ENCODE measurements around the gene MYO1G. TPM values are rescaled to one million over a fixed set of nuclear protein-coding genes. Genes with fewer than 3 reads are reported as not detected.

The MYO1G gene
- total RNA-seq, 6 experiments from 2014 or later, result 0.92 to 4.5 (median 2.0) TPM

DNA sequence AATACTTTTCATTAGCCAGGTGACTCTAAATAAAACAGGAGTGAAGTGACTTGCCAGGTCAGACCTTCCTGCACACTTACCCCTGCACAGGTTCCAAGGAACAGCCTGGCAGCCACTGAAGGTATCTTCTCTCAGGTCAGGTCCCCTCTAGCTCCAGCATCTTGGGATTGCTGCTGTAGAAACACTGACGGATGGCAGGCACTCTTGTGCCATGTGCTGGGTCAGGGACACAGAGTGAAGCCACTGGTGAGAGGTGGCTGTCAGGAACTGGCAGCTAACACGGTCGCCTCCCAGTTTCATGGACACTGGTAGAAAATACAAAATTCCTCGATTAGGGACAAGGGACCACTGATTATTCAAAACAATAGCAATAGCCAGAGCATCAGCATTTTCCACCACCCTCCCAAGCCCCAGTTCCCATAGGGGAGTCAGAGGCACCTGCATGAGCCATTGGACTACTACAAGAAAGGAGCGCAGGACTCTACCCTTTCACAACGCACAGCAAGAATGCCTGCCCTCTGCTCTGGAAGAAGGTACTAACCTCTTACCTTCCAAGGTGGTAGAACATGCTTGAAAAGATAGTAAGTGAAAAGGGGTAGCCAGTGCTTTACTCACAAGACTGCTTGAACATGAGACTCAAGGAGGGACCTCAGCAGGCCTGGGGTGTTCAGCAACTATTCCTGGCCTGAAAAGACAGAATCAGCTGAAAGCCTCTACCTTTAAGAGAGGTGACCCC is 5.1 kb upstream of the MYO1G start:
- WGBS (ENCODE audit: insufficient coverage, low coverage, low lambda C conversion rate, missing lambda C conversion rate), result 88% methylated on average over 5 of the region's 6 CpGs
- Histone ChIP-seq H3K27ac (no peak overlapping the region), H3K4me1 (peaks cover 0 to 7% (median 0%) of the 10 kb centered on the region in 4 donors), H3K9me3 (no peaks in the 10 kb centered on the region), H3K4me3 (no peak overlapping the region), H3K36me3 (peaks cover 0 to 17% (median 1%) of the 10 kb centered on the region in 4 donors), H3K27me3 (no peaks in the 10 kb centered on the region)
- ATAC-seq (no peak), DNase-seq (peak in 1 of 3 donors; percentile 7)
- TF ChIP-seq, protein P1, sequence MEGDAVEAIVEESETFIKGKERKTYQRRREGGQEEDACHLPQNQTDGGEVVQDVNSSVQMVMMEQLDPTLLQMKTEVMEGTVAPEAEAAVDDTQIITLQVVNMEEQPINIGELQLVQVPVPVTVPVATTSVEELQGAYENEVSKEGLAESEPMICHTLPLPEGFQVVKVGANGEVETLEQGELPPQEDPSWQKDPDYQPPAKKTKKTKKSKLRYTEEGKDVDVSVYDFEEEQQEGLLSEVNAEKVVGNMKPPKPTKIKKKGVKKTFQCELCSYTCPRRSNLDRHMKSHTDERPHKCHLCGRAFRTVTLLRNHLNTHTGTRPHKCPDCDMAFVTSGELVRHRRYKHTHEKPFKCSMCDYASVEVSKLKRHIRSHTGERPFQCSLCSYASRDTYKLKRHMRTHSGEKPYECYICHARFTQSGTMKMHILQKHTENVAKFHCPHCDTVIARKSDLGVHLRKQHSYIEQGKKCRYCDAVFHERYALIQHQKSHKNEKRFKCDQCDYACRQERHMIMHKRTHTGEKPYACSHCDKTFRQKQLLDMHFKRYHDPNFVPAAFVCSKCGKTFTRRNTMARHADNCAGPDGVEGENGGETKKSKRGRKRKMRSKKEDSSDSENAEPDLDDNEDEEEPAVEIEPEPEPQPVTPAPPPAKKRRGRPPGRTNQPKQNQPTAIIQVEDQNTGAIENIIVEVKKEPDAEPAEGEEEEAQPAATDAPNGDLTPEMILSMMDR (IDR thresholded peaks at IDR 0.05), result no peak
- TF ChIP-seq POLR2A (IDR thresholded peaks at IDR 0.05), result no peak
- intact Hi-C loops (cut with DNase I), result no loop called here

DNA sequence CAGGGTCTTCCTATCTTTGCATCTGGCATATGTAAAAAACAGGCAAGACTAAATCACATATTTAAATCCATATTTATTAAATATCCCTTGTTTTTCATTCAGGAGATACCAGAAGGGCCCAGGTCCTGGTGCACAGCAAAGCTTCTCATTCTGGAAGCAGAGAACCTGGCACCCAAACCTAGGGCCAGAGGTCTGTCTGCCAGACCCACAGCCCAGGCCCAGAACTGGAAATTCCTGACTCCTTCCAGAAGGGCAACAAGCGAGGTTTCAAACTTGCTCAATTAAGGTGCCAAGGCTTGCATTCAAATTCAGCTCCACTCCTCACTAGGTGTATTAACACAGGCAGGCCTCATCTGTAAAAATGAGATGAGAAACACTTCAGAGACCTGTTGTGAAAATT is 4.2 kb upstream of the MYO1G start:
- Histone ChIP-seq H3K27me3 (no peaks in the 10 kb centered on the region), H3K36me3 (peaks cover 0 to 17% (median 1%) of the 10 kb centered on the region in 4 donors), H3K27ac (no peak overlapping the region), H3K9me3 (no peaks in the 10 kb centered on the region), H3K4me1 (peaks cover 0 to 7% (median 0%) of the 10 kb centered on the region in 4 donors), H3K4me3 (no peak overlapping the region)
- 80% methylated on average over 1 of the region's 1 CpG for WGBS (ENCODE audit: insufficient coverage, low coverage, low lambda C conversion rate, missing lambda C conversion rate)
- TF ChIP-seq, protein P1 (IDR thresholded peaks at IDR 0.05), result no peak
- TF ChIP-seq POLR2A (IDR thresholded peaks at IDR 0.05), result no peak
- ATAC-seq, result no peak
- DNase-seq, result no peak
- intact Hi-C loops (cut with DNase I), result no loop called here

DNA sequence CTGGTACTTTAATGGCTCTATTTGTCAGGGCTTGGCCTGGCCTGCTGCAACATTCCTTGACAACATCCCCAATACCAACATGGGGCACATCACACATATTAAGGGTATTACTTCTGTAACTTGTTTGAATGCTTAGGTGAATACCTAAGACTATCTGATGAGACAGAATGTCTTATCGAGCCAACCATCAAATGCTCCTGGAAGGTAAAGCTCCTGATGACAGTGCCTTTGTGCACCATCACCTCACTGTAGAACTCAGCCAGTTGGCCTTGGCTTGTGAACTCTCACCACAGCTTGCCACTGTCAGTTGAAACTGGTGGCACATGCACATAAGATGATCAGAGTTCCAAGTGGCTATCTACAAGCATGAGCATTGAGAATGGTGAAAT is 3.7 kb upstream of the MYO1G start:
- 88% methylated on average over 1 of the region's 1 CpG for WGBS (ENCODE audit: insufficient coverage, low coverage, low lambda C conversion rate, missing lambda C conversion rate)
- Histone ChIP-seq H3K27ac (no peak overlapping the region), H3K27me3 (no peaks in the 10 kb centered on the region), H3K4me3 (no peak overlapping the region), H3K36me3 (peaks cover 0 to 17% (median 1%) of the 10 kb centered on the region in 4 donors), H3K4me1 (peaks cover 0 to 4% (median 0%) of the 10 kb centered on the region in 4 donors), H3K9me3 (no peaks in the 10 kb centered on the region)
- TF ChIP-seq, protein P1 (IDR thresholded peaks at IDR 0.05), result no peak
- no peak for DNase-seq
- ATAC-seq, result no peak
- intact Hi-C loops (cut with DNase I), result no loop called here

DNA sequence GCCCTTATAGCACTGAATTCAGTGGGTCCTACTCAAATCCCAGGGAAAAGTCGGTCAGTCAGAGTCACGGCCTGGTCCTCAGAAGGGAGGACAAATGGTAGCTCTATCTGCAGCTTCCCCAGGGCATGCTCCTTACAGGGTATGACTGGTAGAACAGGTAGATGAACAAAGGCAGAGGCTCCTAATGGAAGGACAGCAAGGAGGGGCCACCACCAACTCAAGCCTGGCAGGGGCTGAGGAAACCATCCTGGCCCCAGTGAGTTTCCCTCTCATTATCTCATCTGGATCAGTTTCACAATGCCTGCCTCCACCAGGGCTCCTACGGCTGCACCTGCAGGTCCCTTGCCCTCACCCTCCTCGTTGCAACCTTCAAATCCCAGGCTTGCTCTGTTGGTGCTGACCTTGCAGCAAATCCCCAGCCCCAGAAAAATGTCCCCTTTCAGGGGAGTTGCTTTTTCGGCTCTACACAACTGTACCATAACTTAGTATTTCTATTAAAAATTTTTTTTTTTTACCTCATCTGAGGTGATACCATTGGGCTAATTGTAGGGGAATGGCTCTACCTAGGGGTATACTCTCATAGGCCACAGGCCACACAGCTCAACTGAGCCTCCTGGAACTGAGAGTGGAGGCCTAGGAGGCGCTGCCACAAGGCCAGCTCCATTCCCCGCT is 2.4 kb upstream of the MYO1G start:
- H3K27ac ChIP-seq, result peak overlapping the region in 1 of 3 donors; percentile 67
- no peak for TF ChIP-seq POLR2A (IDR thresholded peaks at IDR 0.05)
- TF ChIP-seq, protein P1 (IDR thresholded peaks at IDR 0.05), result no peak
- no peak for DNase-seq
- peaks cover 0 to 17% (median 1%) of the 10 kb centered on the region in 4 donors for H3K36me3 ChIP-seq
- H3K27me3 ChIP-seq, result no peaks in the 10 kb centered on the region
- intact Hi-C loops (cut with DNase I), result no loop called here
- ATAC-seq, result no peak
- no peak overlapping the region for H3K4me3 ChIP-seq
- no peaks in the 10 kb centered on the region for H3K9me3 ChIP-seq
- no peaks in the 10 kb centered on the region for H3K4me1 ChIP-seq
- 86% methylated on average over 5 of the region's 7 CpGs for WGBS (ENCODE audit: insufficient coverage, low coverage, low lambda C conversion rate, missing lambda C conversion rate)

Measured in right lobe of liver (tissue), 6 donors.